ENCODE measurements around the gene FAM98A.

- TF ChIP-seq, protein P1, sequence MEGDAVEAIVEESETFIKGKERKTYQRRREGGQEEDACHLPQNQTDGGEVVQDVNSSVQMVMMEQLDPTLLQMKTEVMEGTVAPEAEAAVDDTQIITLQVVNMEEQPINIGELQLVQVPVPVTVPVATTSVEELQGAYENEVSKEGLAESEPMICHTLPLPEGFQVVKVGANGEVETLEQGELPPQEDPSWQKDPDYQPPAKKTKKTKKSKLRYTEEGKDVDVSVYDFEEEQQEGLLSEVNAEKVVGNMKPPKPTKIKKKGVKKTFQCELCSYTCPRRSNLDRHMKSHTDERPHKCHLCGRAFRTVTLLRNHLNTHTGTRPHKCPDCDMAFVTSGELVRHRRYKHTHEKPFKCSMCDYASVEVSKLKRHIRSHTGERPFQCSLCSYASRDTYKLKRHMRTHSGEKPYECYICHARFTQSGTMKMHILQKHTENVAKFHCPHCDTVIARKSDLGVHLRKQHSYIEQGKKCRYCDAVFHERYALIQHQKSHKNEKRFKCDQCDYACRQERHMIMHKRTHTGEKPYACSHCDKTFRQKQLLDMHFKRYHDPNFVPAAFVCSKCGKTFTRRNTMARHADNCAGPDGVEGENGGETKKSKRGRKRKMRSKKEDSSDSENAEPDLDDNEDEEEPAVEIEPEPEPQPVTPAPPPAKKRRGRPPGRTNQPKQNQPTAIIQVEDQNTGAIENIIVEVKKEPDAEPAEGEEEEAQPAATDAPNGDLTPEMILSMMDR (IDR thresholded peaks at IDR 0.05): no peak
- no peak for TF ChIP-seq KDM5A (IDR thresholded peaks at IDR 0.05)
- TF ChIP-seq SMC3 (IDR thresholded peaks at IDR 0.05): no peak
- TF ChIP-seq JUN (IDR thresholded peaks at IDR 0.05): no peak
These were observed 29.1 kb upstream of the FAM98A start for GRCh38 chr2:33628031-33628827.

Measured in A549 (cell line).